Ecto neural progenitor cell (in vitro differentiated cells): Measurements from ENCODE around the gene RRP7A.
"Not testable (repeated sequence)": the region's sequence is repeated elsewhere in the genome, so short reads cannot be mapped to it uniquely, and the experiment has no call there.

Experiments used
- DNase-seq: peaks from one replicate; pipeline ENCODE4 v3.0.0-alpha.2; 2018; ENCODE audit warnings: low spot score

The RRP7A gene

GRCh38 chr22:42519525-42520401, at the start of gene RRP7A:
RRP7A (minus strand) TSS chr22:42519796; CDS start chr22:42519786, 10 bp downstream.
- DNase-seq, result peak; percentile 91

- not testable (repeated sequence) for DNase-seq
These were observed 48.4 kb upstream of the RRP7A start for GRCh38 chr22:42567950-42568349.

- no peak for DNase-seq
These were observed 46.4 kb upstream of the RRP7A start for GRCh38 chr22:42565956-42566355.

GRCh38 chr22:42564699-42565098, 45.1 kb upstream of the RRP7A start:
- DNase-seq, result no peak

- not testable (repeated sequence) for DNase-seq
These were observed 44.3 kb upstream of the RRP7A start for GRCh38 chr22:42563943-42564342.

- no peak for DNase-seq
These were observed 43.1 kb upstream of the RRP7A start for GRCh38 chr22:42562684-42563083.

- DNase-seq, result no peak
These were observed 42.7 kb upstream of the RRP7A start for GRCh38 chr22:42562279-42562678.

- DNase-seq, result no peak
These were observed 42.3 kb upstream of the RRP7A start for GRCh38 chr22:42561856-42562255.

- peak; percentile 57 for DNase-seq
These were observed 41.2 kb upstream of the RRP7A start for GRCh38 chr22:42560781-42561180.

GRCh38 chr22:42560381-42560780, 40.8 kb upstream of the RRP7A start:
- no peak for DNase-seq

GRCh38 chr22:42553475-42554361, 34.1 kb upstream of the RRP7A start, which contains the start of gene SERHL2:
SERHL2 (plus strand) TSS chr22:42553956; CDS start chr22:42554021, 65 bp downstream.
- peak; percentile 96 for DNase-seq

- not testable (repeated sequence) for DNase-seq
These were observed 32.7 kb upstream of the RRP7A start for GRCh38 chr22:42552294-42552647.

- no peak for DNase-seq
These were observed 29.9 kb upstream of the RRP7A start for GRCh38 chr22:42549331-42550060.

- DNase-seq, result no peak
These were observed 29.2 kb upstream of the RRP7A start for GRCh38 chr22:42548597-42549330.

- not testable (repeated sequence) for DNase-seq
These were observed 28.5 kb upstream of the RRP7A start for GRCh38 chr22:42548126-42548525.

- no peak for DNase-seq
These were observed 28.0 kb upstream of the RRP7A start for GRCh38 chr22:42547562-42547961.

GRCh38 chr22:42544686-42545085, 25.1 kb upstream of the RRP7A start:
- DNase-seq, result no peak

- DNase-seq, result not testable (repeated sequence)
These were observed 19.7 kb upstream of the RRP7A start for GRCh38 chr22:42539236-42539771.

- not testable (repeated sequence) for DNase-seq
These were observed 17.7 kb upstream of the RRP7A start for GRCh38 chr22:42537199-42537831.

GRCh38 chr22:42536634-42537033, 17.0 kb upstream of the RRP7A start:
- not testable (repeated sequence) for DNase-seq

- no peak for DNase-seq
These were observed 16.6 kb upstream of the RRP7A start for GRCh38 chr22:42536166-42536565.
